Measurements from ENCODE around the gene DLX4.

Gene DLX4

GRCh38 chr17:49996121-49996494 lies 27.1 kb downstream of the DLX4 start:
- Mint-ChIP-seq H3K4me1 (peaks cover 37% of the 10 kb centered on the region), H3K9me3 (no peaks in the 10 kb centered on the region), H3K27ac (no peak overlapping the region), H3K36me3 (peaks cover 4% of the 10 kb centered on the region), H3K4me3 (peak overlapping the region; percentile 81)
- DNase-seq (ENCODE audit: low spot score in 2 of 2) (no peak), ATAC-seq (no peak)

GRCh38 chr17:49996495-49997300 lies 27.7 kb downstream of the DLX4 start:
- peak overlapping the region; percentile 81 for H3K4me3 Mint-ChIP-seq

GRCh38 chr17:49997301-49997650 lies 28.3 kb downstream of the DLX4 start:
- Mint-ChIP-seq H3K27ac (no peak overlapping the region), H3K4me1 (peaks cover 37% of the 10 kb centered on the region), H3K9me3 (no peaks in the 10 kb centered on the region), H3K4me3 (peak overlapping the region; percentile 81), H3K36me3 (peaks cover 4% of the 10 kb centered on the region)
- no peak for ATAC-seq
- DNase-seq (ENCODE audit: low spot score in 2 of 2) = no peak

More at GRCh38 chr17:49996495-49997300, 27.7 kb downstream of the DLX4 start:
- peak; percentile 53 for ATAC-seq
- Mint-ChIP-seq H3K36me3 (peaks cover 4% of the 10 kb centered on the region), H3K4me1 (peaks cover 37% of the 10 kb centered on the region), H3K27ac (no peak overlapping the region), H3K9me3 (no peaks in the 10 kb centered on the region)
- DNase-seq (ENCODE audit: low spot score in 2 of 2) = peak; percentile 76 to 88

GRCh38 chr17:49997773-49998703 lies 29.0 kb downstream of the DLX4 start:
- Mint-ChIP-seq H3K36me3 (peaks cover 4% of the 10 kb centered on the region), H3K27ac (no peak overlapping the region), H3K4me3 (peak overlapping the region; percentile 81), H3K4me1 (peaks cover 37% of the 10 kb centered on the region), H3K9me3 (no peaks in the 10 kb centered on the region)
- peak; percentile 86 for ATAC-seq
- peak; percentile 77 to 92 for DNase-seq (ENCODE audit: low spot score in 2 of 2)

- H3K27ac Mint-ChIP-seq = no peak overlapping the region
- DNase-seq (ENCODE audit: low spot score in 2 of 2) (no peak), ATAC-seq (no peak)
- H3K9me3 Mint-ChIP-seq = no peaks in the 10 kb centered on the region
- peaks cover 34% of the 10 kb centered on the region for H3K4me1 Mint-ChIP-seq
- H3K4me3 Mint-ChIP-seq = no peak overlapping the region
- peaks cover 4% of the 10 kb centered on the region for H3K36me3 Mint-ChIP-seq
These were observed 30.0 kb downstream of the DLX4 start for GRCh38 chr17:49998836-49999511.

- DNase-seq (ENCODE audit: low spot score in 2 of 2) (no peak), ATAC-seq (no peak)
- peaks cover 3% of the 10 kb centered on the region for H3K9me3 Mint-ChIP-seq
- H3K4me1 Mint-ChIP-seq = no peaks in the 10 kb centered on the region
- H3K4me3 Mint-ChIP-seq = no peak overlapping the region
- H3K27ac Mint-ChIP-seq = no peak overlapping the region
- H3K36me3 Mint-ChIP-seq = peaks cover 4% of the 10 kb centered on the region
These were observed 34.9 kb downstream of the DLX4 start for GRCh38 chr17:50003911-50004310.

- H3K36me3 Mint-ChIP-seq = no peaks in the 10 kb centered on the region
- H3K27ac Mint-ChIP-seq = no peak overlapping the region
- H3K4me1 Mint-ChIP-seq = no peaks in the 10 kb centered on the region
- ATAC-seq (no peak), DNase-seq (ENCODE audit: low spot score in 2 of 2) (no peak)
- no peak overlapping the region for H3K4me3 Mint-ChIP-seq
- H3K9me3 Mint-ChIP-seq = peaks cover 10% of the 10 kb centered on the region
These were observed 40.3 kb downstream of the DLX4 start for GRCh38 chr17:50009282-50009681.

GRCh38 chr17:50013079-50013478 lies 44.1 kb downstream of the DLX4 start:
- Mint-ChIP-seq H3K27ac (no peak overlapping the region), H3K36me3 (no peaks in the 10 kb centered on the region), H3K4me3 (no peak overlapping the region), H3K9me3 (peaks cover 19% of the 10 kb centered on the region), H3K4me1 (no peaks in the 10 kb centered on the region)
- ATAC-seq (no peak), DNase-seq (ENCODE audit: low spot score in 2 of 2) (no peak)

GRCh38 chr17:50014471-50015088 lies 45.6 kb downstream of the DLX4 start:
- no peaks in the 10 kb centered on the region for H3K36me3 Mint-ChIP-seq
- H3K27ac Mint-ChIP-seq = no peak overlapping the region
- H3K4me1 Mint-ChIP-seq = no peaks in the 10 kb centered on the region
- no peak for DNase-seq (ENCODE audit: low spot score in 2 of 2)
- peaks cover 15% of the 10 kb centered on the region for H3K9me3 Mint-ChIP-seq
- no peak overlapping the region for H3K4me3 Mint-ChIP-seq
- ATAC-seq = no peak

GRCh38 chr17:50015146-50015545 lies 46.2 kb downstream of the DLX4 start:
- ATAC-seq = no peak
- H3K27ac Mint-ChIP-seq = no peak overlapping the region

GRCh38 chr17:50018909-50019308 lies 49.9 kb downstream of the DLX4 start:
- Mint-ChIP-seq H3K36me3 (no peaks in the 10 kb centered on the region), H3K27ac (no peak overlapping the region), H3K4me1 (no peaks in the 10 kb centered on the region), H3K9me3 (peaks cover 10% of the 10 kb centered on the region), H3K4me3 (no peak overlapping the region)
- DNase-seq (ENCODE audit: low spot score in 2 of 2) (no peak), ATAC-seq (no peak)

More at GRCh38 chr17:50015146-50015545, 46.2 kb downstream of the DLX4 start:
- DNase-seq (ENCODE audit: low spot score in 2 of 2) = no peak
- Mint-ChIP-seq H3K4me1 (no peaks in the 10 kb centered on the region), H3K9me3 (peaks cover 15% of the 10 kb centered on the region), H3K36me3 (no peaks in the 10 kb centered on the region), H3K4me3 (no peak overlapping the region)

GRCh38 chr17:50020841-50021599 lies 52.0 kb downstream of the DLX4 start:
- ATAC-seq = no peak
- H3K27ac Mint-ChIP-seq = no peak overlapping the region
- no peaks in the 10 kb centered on the region for H3K9me3 Mint-ChIP-seq
- no peak overlapping the region for H3K4me3 Mint-ChIP-seq
- no peaks in the 10 kb centered on the region for H3K36me3 Mint-ChIP-seq
- no peaks in the 10 kb centered on the region for H3K4me1 Mint-ChIP-seq
- no peak for DNase-seq (ENCODE audit: low spot score in 2 of 2)

GRCh38 chr17:50021681-50022370 lies 52.8 kb downstream of the DLX4 start:
- no peaks in the 10 kb centered on the region for H3K36me3 Mint-ChIP-seq
- DNase-seq (ENCODE audit: low spot score in 2 of 2) = no peak
- H3K4me3 Mint-ChIP-seq = no peak overlapping the region
- no peaks in the 10 kb centered on the region for H3K4me1 Mint-ChIP-seq
- ATAC-seq = no peak
- no peaks in the 10 kb centered on the region for H3K9me3 Mint-ChIP-seq
- no peak overlapping the region for H3K27ac Mint-ChIP-seq
